ENCODE data around the gene CCDC40.

DNA sequence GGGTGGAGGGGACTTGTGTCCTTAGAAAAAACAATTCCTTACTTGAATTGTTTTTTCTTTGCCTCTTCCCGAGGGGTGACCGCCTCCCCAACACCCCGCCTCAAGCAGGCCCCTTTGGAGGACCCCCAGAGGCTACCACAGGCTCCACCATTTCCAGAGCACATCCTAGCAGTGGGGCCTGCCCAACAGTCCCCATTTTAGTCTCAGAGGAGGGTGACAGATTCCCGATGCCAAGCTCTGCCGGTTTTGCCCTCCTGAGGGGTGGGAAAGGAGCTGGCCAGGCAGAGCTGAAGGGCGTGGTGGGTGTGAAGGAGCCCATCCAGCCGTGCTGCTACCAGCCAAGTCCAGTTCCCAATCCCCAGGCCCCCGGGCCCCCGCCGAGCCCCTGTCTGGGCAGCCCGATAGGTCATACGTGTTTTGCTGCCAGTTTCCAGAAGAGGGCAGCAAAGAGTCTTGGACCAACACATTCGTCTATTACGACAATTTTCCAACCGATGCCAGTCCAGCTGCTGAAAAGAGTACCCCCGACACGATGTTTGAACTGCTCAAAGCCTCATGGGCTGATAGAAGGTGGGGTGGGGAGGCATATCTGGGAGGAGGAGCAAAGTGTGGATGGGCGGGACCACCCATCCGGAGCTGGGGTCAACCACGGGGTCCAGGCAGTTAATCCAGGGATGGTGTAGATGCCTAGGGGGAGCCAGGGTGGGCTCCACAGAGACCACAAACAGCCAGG, 46.1 kb downstream of the CCDC40 start:
- TF ChIP-seq, protein P1, sequence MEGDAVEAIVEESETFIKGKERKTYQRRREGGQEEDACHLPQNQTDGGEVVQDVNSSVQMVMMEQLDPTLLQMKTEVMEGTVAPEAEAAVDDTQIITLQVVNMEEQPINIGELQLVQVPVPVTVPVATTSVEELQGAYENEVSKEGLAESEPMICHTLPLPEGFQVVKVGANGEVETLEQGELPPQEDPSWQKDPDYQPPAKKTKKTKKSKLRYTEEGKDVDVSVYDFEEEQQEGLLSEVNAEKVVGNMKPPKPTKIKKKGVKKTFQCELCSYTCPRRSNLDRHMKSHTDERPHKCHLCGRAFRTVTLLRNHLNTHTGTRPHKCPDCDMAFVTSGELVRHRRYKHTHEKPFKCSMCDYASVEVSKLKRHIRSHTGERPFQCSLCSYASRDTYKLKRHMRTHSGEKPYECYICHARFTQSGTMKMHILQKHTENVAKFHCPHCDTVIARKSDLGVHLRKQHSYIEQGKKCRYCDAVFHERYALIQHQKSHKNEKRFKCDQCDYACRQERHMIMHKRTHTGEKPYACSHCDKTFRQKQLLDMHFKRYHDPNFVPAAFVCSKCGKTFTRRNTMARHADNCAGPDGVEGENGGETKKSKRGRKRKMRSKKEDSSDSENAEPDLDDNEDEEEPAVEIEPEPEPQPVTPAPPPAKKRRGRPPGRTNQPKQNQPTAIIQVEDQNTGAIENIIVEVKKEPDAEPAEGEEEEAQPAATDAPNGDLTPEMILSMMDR (conservative IDR thresholded peaks at IDR 0.05; ENCODE audit: low read length) = peak; percentile 93
- no peak for TF ChIP-seq EZH2phosphoT487 (IDR thresholded peaks at IDR 0.05; ENCODE audit: borderline replicate concordance, low read depth, low read length)
